ENCODE results near the gene PKD1L1. TPM values are rescaled to one million over a fixed set of nuclear protein-coding genes. Genes with fewer than 3 reads are reported as not detected.

Gene PKD1L1
- total RNA-seq, 1 experiment from 2014 or later: 0.17 TPM

DNA sequence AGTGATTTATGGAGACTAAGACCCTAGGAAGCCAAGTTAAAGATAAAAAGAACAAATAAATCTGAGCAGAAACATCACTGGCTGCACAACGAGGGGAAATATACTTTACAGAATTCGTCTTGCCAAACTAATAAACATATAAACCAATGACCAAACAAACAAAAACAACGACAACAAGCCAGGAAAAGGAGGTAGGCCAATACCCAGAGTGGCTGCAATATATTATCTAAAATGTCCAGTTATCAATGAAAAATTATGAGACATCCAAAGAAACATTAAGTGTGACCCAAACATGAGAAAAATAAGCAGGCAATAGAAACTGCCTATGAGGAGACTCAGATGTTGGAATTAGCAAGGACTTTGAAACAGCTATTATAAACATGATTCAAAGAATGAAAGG is 81.0 kb downstream of the PKD1L1 start:
- Histone ChIP-seq H2BK12ac (ENCODE audit: insufficient read length, low read depth, low read length) (no peak overlapping the region), H3K27ac (ENCODE audit: insufficient read length, low read depth, low read length) (no peak overlapping the region), H3K4me1 (ENCODE audit: insufficient read depth, low read length) (no peaks in the 10 kb centered on the region), H4K5ac (ENCODE audit: insufficient read length, low read depth, low read length) (no peak overlapping the region), H2AFZ (ENCODE audit: low read length) (no peak overlapping the region), H3K18ac (ENCODE audit: insufficient read length, low read depth, low read length) (no peak overlapping the region), H2BK120ac (ENCODE audit: low read depth, low read length, poor library complexity, severe bottlenecking) (no peak overlapping the region), H2BK15ac (ENCODE audit: low read depth, low read length) (no peak overlapping the region), H3K4ac (ENCODE audit: low read depth, low read length) (no peak overlapping the region), H2BK5ac (ENCODE audit: insufficient read length, low read length) (no peak overlapping the region), H3K4me2 (ENCODE audit: insufficient read depth, insufficient read length, low read length) (no peak overlapping the region), H3K56ac (ENCODE audit: insufficient read length, low read depth, low read length) (no peak overlapping the region), H3K79me1 (ENCODE audit: insufficient read depth, low read depth, low read length, poor library complexity, severe bottlenecking) (no peaks in the 10 kb centered on the region), H3K9ac (ENCODE audit: extremely low read depth, insufficient read length, low read length) (no peak overlapping the region), H4K20me1 (ENCODE audit: control insufficient read depth, insufficient read depth, insufficient read length) (no peaks in the 10 kb centered on the region), H3K27me3 (ENCODE audit: insufficient read depth, low read length) (no peaks in the 10 kb centered on the region), H3T11ph (ENCODE audit: low read length) (no peak overlapping the region), H3K14ac (ENCODE audit: insufficient read depth, low read length) (no peak overlapping the region), H3K23me2 (ENCODE audit: insufficient read length, low read depth, low read length, poor library complexity, severe bottlenecking) (no peaks in the 10 kb centered on the region), H3K79me2 (ENCODE audit: insufficient read depth, low read length) (0 out of 2 replicates have a peak, but pooled peaks cover 2% of the 10 kb centered on the region), H2BK20ac (ENCODE audit: low read depth, low read length, poor library complexity, severe bottlenecking) (no peak overlapping the region), H3K9me3 (ENCODE audit: control insufficient read depth, low read depth, low read length) (no peaks in the 10 kb centered on the region), H4K8ac (replicated peaks; ENCODE audit: insufficient read length, low read depth, low read length) (no peak overlapping the region), H4K91ac (ENCODE audit: insufficient read length, low read depth, low read length) (no peak overlapping the region), H3K23ac (ENCODE audit: insufficient read length, low read depth, low read length) (no peak overlapping the region), H2AK5ac (ENCODE audit: insufficient read length, low read length) (no peak overlapping the region)
- DNase-seq: no peak
- no CpG with 5 or more reads among the region's 3 CpGs for WGBS (ENCODE audit: extremely low coverage, insufficient read length, low lambda C conversion rate)
- no peak overlapping the region for H3K27ac Mint-ChIP-seq
- TF ChIP-seq, protein P1, sequence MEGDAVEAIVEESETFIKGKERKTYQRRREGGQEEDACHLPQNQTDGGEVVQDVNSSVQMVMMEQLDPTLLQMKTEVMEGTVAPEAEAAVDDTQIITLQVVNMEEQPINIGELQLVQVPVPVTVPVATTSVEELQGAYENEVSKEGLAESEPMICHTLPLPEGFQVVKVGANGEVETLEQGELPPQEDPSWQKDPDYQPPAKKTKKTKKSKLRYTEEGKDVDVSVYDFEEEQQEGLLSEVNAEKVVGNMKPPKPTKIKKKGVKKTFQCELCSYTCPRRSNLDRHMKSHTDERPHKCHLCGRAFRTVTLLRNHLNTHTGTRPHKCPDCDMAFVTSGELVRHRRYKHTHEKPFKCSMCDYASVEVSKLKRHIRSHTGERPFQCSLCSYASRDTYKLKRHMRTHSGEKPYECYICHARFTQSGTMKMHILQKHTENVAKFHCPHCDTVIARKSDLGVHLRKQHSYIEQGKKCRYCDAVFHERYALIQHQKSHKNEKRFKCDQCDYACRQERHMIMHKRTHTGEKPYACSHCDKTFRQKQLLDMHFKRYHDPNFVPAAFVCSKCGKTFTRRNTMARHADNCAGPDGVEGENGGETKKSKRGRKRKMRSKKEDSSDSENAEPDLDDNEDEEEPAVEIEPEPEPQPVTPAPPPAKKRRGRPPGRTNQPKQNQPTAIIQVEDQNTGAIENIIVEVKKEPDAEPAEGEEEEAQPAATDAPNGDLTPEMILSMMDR (conservative IDR thresholded peaks at IDR 0.05): no peak
- H3K36me3 Mint-ChIP-seq (ENCODE audit: insufficient read depth in 1 of 3, low read depth in 3 of 3): no peaks in the 10 kb centered on the region
- no peak overlapping the region for H3K4me3 Mint-ChIP-seq
- peaks cover 1% of the 10 kb centered on the region; the same call in 1 of the 2 replicates for H3K27me3 Mint-ChIP-seq (ENCODE audit: low read depth)
- no peaks in the 10 kb centered on the region for H3K4me1 Mint-ChIP-seq
- H3K9me3 Mint-ChIP-seq: no peaks in the 10 kb centered on the region
